Heart left ventricle (tissue), 16 donors: Measurements from ENCODE around the gene DNAJB1. TPM values are rescaled to one million over a fixed set of nuclear protein-coding genes. Genes with fewer than 3 reads are reported as not detected.

ENCODE experiments used
- ATAC-seq, 4 donors: fragments of 200-7000 bp; cut with Tn5 transposase; one replicate each; pipeline ENCODE4 v1.9.1; 2020 to 2022; ENCODE audit warnings: moderate library complexity in 4 of 4, mild to moderate bottlenecking in 3 of 4, moderate number of reproducible peaks in 1 of 4
- DNase-seq, 5 donors: peaks; one replicate each; pipeline ENCODE4 v3.0.0-alpha.2; 2020
- H3K27ac ChIP-seq, 12 donors: fragments of 200-600 bp; sonication (generic) in 4 of 12; one replicate each; pipeline versions ENCODE4 v1.5.0 to v1.8.0; 2016 to 2022; ENCODE audit warnings: mild to moderate bottlenecking in 2 of 12
- H3K27me3 ChIP-seq, 9 donors: fragments of 200-600 bp; sonication (generic) in 2 of 9; one replicate each; pipeline versions ENCODE4 v1.5.1 to v1.8.0; 2016 to 2022; ENCODE audit warnings: mild to moderate bottlenecking in 3 of 9
- H3K36me3 ChIP-seq, 9 donors: fragments of 200-600 bp; sonication (generic) in 2 of 9; one replicate each; pipeline versions ENCODE4 v1.5.0 to v1.8.0; 2018 to 2022; ENCODE audit warnings: mild to moderate bottlenecking in 2 of 9
- H3K4me1 ChIP-seq, 12 donors: fragments of 200-600 bp; sonication (generic) in 4 of 12; one replicate each; pipeline versions ENCODE4 v1.5.0 to v1.8.0; 2016 to 2022; ENCODE audit warnings: mild to moderate bottlenecking in 3 of 12
- H3K4me3 ChIP-seq, 12 donors: fragments of 200-600 bp; sonication (generic) in 4 of 12; one replicate each; pipeline versions ENCODE4 v1.5.0 to v1.8.0; 2017 to 2022; ENCODE audit warnings: mild to moderate bottlenecking in 9 of 12, moderate library complexity in 4 of 12
- H3K9me3 ChIP-seq, 12 donors: fragments of 200-600 bp; sonication (generic) in 4 of 12; one replicate each; pipeline versions ENCODE4 v1.5.0 to v1.8.0; 2016 to 2022; ENCODE audit warnings: mild to moderate bottlenecking in 1 of 12
- CTCF ChIP-seq, 12 donors: fragments of 200-600 bp; sonication (generic) in 4 of 12; IDR thresholded peaks; one replicate each; pipeline versions ENCODE4 v1.5.0 to v1.8.0; 2018 to 2022; ENCODE audit warnings: antibody characterized with exemption in 12 of 12, mild to moderate bottlenecking in 5 of 12
- POLR2A ChIP-seq, 2 donors: fragments of 450-650 bp; IDR thresholded peaks; one replicate each; pipeline ENCODE4 v1.6.1; 2017; ENCODE audit warnings: antibody characterized with exemption in 2 of 2, mild to moderate bottlenecking in 2 of 2, moderate library complexity in 2 of 2
- WGBS, 4 donors: extraction: QIAGEN DNeasy Blood & Tissue Kit in 2 of 4; methylation state at CpG; one replicate each; pipeline versions ENCODE4 v1.1.5 to v1.1.7; 2013 to 2018; 5-methylcytosine and 5-hydroxymethylcytosine counted together
- intact Hi-C, 10 donors: fragments of 100-400 bp; cut with DNase I; formaldehyde crosslinking; loops; one replicate each; pipeline versions ENCODE4 v1.11.1 to v1.14.2; 2022
- polyA plus RNA-seq, 2 donors: library from polyadenylated mRNA; stranded (reverse); fragments of 200-250 nt; gene quantifications; one replicate each; pipeline ENCODE4 v1.2.3, GENCODE V29; 2013
- total RNA-seq, 9 donors: library from RNA; depleted of rRNA in 2 of 9; stranded (reverse); fragments of >200 nt in 2 of 9; fragmentation: NEBNext Ultra II Directional in 3 of 9; extraction: Animal tissue kit (Norgen Biotek cat#: 25700) in 3 of 9; gene quantifications; one replicate each; pipeline versions ENCODE4 v1.1.0 to v1.2.4, GENCODE V29; 2016 to 2023
- donor health status: ischemic (EF 13 %, LVEDD 7.1; RV severe dilation, severe dysfunction).
- donor health status: healthy with polysubstance abuse.
- donor health status: DM: no; HTN: yes; CAD: no.
- donor health status: DM: no; HTN: no; CAD: no.
- donor health status: ischemic (EF 25% LVEDD 6.9; RV normal size, moderate dysfunction).
- donor health status: ischemic (EF 25% LVEDD 5.7; RV mildly dilated, moderate dysfunction).
- donor health status: healthy.
- donor health status: DM: yes; HTN: yes; CAD: no.
- donor health status: ischemic (EF 35%, LVEDD 5.7; RV mildly dilated, moderate dysfunction).
- donor health status: nonischemic (EF 11% LVEDD 7.7; RV severe dilation, severe dysfunction).
- donor health status: DM: yes; HTN: yes; CAD: no.
- donor health status: PGD.
- donor health status: ischemic (EF 29% LVEDD 5.4; RV normal size, mild dysfunction).
- donor health status: nonischemic (EF 23%, LVEDD 6.1; RV moderate dilation, normal function).

DNAJB1 gene
- total and polyA plus RNA-seq, 11 donors = 27.5 to 70.6 (median 44.8) TPM

- TF ChIP-seq POLR2A (IDR thresholded peaks at IDR 0.05) (no peak), CTCF (IDR thresholded peaks at IDR 0.05) (peak in 8 of 12 donors; percentile 17 to 52 (median 34))
- DNase-seq = no peak
- Histone ChIP-seq H3K4me3 (peak within 1 kb of the TSS in 2 of 12 donors; percentile 25 to 35), H3K27me3 (peaks cover 0 to 39% (median 16%) of the 10 kb centered on the region in 9 donors), H3K9me3 (no peaks in the 10 kb centered on the region), H3K27ac (no peak within 1 kb of the TSS), H3K4me1 (peaks cover 4 to 56% (median 24%) of the 10 kb centered on the region in 12 donors), H3K36me3 (peaks cover 0 to 44% (median 34%) of the 10 kb centered on the region in 9 donors)
- WGBS, 4 donors = 19 to 39% (median 21%) methylated on average over 8 to 33 of the region's 33 CpGs
- intact Hi-C loops = loop anchor here in 7 of 10 donors (5.0 to 10.0 kb wide), 6 partner anchors 33 to 341 kb away; partner anchors contain the start of gene ASF1B (in 1 of the 7)
- peak in 1 of 4 donors; percentile 3 for ATAC-seq
These were observed 42.7 kb downstream of the DNAJB1 start, which contains the start of gene PTGER1 for GRCh38 chr19:14475251-14476073. Gene PTGER1 (minus strand): TSS chr19:14475354. CDS start chr19:14474320, 1,034 bp downstream.

- Histone ChIP-seq H3K36me3 (peaks cover 0 to 44% (median 34%) of the 10 kb centered on the region in 9 donors), H3K27me3 (peaks cover 0 to 39% (median 16%) of the 10 kb centered on the region in 9 donors), H3K4me3 (no peak overlapping the region), H3K27ac (no peak overlapping the region), H3K4me1 (peaks cover 4 to 56% (median 24%) of the 10 kb centered on the region in 12 donors), H3K9me3 (no peaks in the 10 kb centered on the region)
- no peak for DNase-seq
- ATAC-seq = no peak
- 45 to 71% (median 51%) methylated on average over 12 of the region's 12 CpGs for WGBS, 4 donors
- intact Hi-C loops = loop anchor here in 9 of 10 donors (5.0 to 10.0 kb wide), 8 partner anchors 33 to 340 kb away; partner anchors contain the start of genes ASF1B (in 2 of the 9) and PKN1 (in 2 of the 9)
- no peak for TF ChIP-seq CTCF (IDR thresholded peaks at IDR 0.05)
- no peak for TF ChIP-seq POLR2A (IDR thresholded peaks at IDR 0.05)
These were observed 43.4 kb downstream of the DNAJB1 start for GRCh38 chr19:14474827-14475226.

- no peaks in the 10 kb centered on the region for H3K9me3 ChIP-seq
- intact Hi-C loops = loop anchor here in 7 of 10 donors (5.0 to 10.0 kb wide), 7 partner anchors 37 to 339 kb away; partner anchors contain the start of genes ASF1B (in 2 of the 7) and PKN1 (in 2 of the 7)
These were observed 44.1 kb downstream of the DNAJB1 start for GRCh38 chr19:14473978-14474578.

More at GRCh38 chr19:14473978-14474578, 44.1 kb downstream of the DNAJB1 start:
- WGBS, 4 donors = 15 to 31% (median 19%) methylated on average over 10 to 53 of the region's 53 CpGs
- Histone ChIP-seq H3K36me3 (peaks cover 0 to 45% (median 36%) of the 10 kb centered on the region in 9 donors), H3K4me3 (peak overlapping the region in 7 of 12 donors; percentile 12 to 41 (median 25)), H3K4me1 (peaks cover 4 to 56% (median 24%) of the 10 kb centered on the region in 12 donors), H3K27ac (no peak overlapping the region), H3K27me3 (peaks cover 0 to 39% (median 16%) of the 10 kb centered on the region in 9 donors)
- DNase-seq (peak in 2 of 5 donors; percentile 36 to 75), ATAC-seq (no peak)
- TF ChIP-seq POLR2A (IDR thresholded peaks at IDR 0.05) = no peak
- no peak for TF ChIP-seq CTCF (IDR thresholded peaks at IDR 0.05)
